Measurements from ENCODE around the gene RBM26. TPM values are rescaled to one million over a fixed set of nuclear protein-coding genes. Genes with fewer than 3 reads are reported as not detected.

Gene RBM26
- total RNA-seq, 4 donors from 2014 or later: 29.1 to 45.2 (median 39.3) TPM

DNA sequence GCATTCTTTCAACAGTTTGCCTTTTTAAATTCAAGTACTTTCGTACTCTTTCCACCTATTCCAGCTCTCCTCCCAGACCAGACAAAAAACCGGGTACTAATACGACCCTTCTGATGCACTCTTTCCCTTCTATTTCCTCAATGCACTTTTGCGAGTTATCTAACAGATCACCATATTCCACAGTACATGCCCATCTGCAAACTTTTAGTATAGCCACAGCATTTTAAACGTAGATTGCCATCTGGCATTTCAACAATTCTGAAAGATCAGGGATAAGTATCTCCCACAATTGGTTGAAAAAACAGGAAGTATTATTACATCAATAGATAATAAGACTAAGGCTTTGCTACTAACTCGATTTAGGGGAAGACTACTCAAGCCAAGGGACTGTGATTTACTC lies 31.5 kb downstream of the RBM26 start:
- TF ChIP-seq, protein P1, sequence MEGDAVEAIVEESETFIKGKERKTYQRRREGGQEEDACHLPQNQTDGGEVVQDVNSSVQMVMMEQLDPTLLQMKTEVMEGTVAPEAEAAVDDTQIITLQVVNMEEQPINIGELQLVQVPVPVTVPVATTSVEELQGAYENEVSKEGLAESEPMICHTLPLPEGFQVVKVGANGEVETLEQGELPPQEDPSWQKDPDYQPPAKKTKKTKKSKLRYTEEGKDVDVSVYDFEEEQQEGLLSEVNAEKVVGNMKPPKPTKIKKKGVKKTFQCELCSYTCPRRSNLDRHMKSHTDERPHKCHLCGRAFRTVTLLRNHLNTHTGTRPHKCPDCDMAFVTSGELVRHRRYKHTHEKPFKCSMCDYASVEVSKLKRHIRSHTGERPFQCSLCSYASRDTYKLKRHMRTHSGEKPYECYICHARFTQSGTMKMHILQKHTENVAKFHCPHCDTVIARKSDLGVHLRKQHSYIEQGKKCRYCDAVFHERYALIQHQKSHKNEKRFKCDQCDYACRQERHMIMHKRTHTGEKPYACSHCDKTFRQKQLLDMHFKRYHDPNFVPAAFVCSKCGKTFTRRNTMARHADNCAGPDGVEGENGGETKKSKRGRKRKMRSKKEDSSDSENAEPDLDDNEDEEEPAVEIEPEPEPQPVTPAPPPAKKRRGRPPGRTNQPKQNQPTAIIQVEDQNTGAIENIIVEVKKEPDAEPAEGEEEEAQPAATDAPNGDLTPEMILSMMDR (IDR thresholded peaks at IDR 0.05; ENCODE audit: low read depth): no peak

DNA sequence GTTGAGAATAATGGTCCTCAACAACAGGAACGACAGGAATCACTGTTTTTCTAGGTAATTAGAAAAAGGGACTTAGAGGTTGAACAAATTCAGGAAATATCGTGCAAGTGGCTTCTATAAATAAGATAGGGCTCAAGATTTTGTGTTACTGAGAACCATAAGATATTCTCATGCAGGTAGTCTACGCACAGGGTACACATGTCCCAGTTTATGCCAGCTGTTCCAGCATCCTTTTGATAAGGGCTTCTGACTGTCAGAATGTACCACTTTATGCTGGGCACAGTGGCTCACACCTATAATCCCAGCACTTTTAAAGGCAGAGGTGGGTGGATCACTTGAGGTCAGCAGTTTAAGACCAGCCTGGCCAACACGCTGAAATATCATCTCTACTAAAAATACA lies 32.1 kb downstream of the RBM26 start:
- TF ChIP-seq, protein P1 (IDR thresholded peaks at IDR 0.05; ENCODE audit: low read depth): no peak

DNA sequence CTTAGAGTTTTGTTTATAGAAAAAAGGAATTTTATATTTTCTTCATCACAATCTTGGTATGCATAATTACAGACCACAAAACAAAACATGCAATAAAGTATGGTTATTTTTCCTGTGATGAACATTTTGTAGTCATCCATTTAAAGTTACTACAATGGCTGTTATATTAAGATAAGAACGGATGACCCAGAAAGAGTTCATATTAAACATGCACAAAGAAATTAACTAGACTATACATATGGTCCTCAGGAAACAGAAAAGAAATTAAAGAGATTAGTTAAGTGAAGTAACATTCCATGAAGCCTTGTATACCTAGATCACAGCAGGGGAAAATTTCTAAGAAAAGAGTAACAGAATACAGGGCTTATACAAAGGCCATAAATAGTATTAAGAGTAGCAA lies 36.8 kb downstream of the RBM26 start:
- TF ChIP-seq, protein P1 (IDR thresholded peaks at IDR 0.05; ENCODE audit: low read depth): no peak

DNA sequence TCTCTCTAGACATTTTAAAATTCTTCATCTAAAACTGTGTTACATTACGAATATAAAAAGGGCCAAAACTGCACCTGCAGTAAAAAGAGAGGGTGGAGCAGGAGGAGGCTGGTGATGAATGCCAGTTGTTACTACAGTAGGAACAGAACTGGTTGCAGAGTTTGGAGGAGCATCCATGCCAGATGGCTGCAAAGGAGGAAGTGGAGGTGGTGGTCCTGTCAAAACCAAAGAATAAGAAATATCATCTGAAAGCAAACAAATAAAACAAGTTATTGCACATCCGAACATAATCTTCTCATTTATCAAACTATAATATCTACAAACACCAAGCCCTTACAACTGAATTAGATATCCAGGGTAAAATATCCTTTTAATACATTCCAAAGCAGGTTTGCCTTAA lies 40.1 kb downstream of the RBM26 start:
- TF ChIP-seq, protein P1 (IDR thresholded peaks at IDR 0.05; ENCODE audit: low read depth): no peak

GRCh38 chr13:79361299-79361698 lies 44.8 kb downstream of the RBM26 start:
- TF ChIP-seq, protein P1 (IDR thresholded peaks at IDR 0.05; ENCODE audit: low read depth): no peak

- TF ChIP-seq, protein P1 (IDR thresholded peaks at IDR 0.05; ENCODE audit: low read depth): no peak
Observed at GRCh38 chr13:79360095-79360494, 46.0 kb downstream of the RBM26 start.

DNA sequence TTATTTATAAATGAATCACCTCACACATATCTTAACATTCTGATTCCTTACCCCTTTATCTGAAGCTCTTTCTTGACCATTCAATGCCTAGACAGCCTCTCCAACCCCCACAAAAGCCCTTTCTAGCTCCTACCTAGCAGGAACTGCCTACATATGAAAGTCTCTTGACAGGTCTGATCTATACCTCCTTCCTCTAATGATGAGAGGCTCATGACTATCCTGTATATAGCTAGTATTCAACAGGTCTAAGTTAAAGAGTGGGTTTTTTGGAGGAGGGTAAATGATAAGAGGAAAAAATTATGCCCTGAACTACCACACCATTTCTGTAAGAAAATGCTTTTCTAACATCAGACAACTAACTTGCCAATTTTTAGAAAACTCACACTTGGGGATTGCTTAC lies 47.0 kb downstream of the RBM26 start:
- TF ChIP-seq, protein P1 (IDR thresholded peaks at IDR 0.05; ENCODE audit: low read depth): no peak
